Activated CD4-positive, alpha-beta memory T cell treated with anti-CD3 and anti-CD28 coated beads, Interleukin-2, amount 10 ng/mL, durations not matched to agents 7 days and 5 days (primary cell): ENCODE measurements around the gene TSHZ2. TPM values are rescaled to one million over a fixed set of nuclear protein-coding genes. Genes with fewer than 3 reads are reported as not detected.
"Not testable (repeated sequence)": the region's sequence is repeated elsewhere in the genome, so short reads cannot be mapped to it uniquely, and the experiment has no call there.

Experiments
- CTCF ChIA-PET: fragments of 350-600 bp; sonication (Branson Sonifier 250); formaldehyde crosslinking; loops from one replicate; lab custom pipeline; 2021; ENCODE audit warnings: antibody characterized with exemption, inconsistent platforms; lab: Charles Lee
- POLR2A ChIA-PET: fragments of 350-600 bp; sonication (Branson Sonifier 250); formaldehyde crosslinking; loops from one replicate; lab custom pipeline; 2021; ENCODE audit warnings: antibody characterized with exemption; lab: Charles Lee
- DNase-seq: peaks from one replicate; pipeline ENCODE4 v3.0.0-alpha.2; 2020
- H3K27ac Mint-ChIP-seq: one replicate; pipeline ENCODE4 v1.8.0; 2021; ENCODE audit warnings: mild to moderate bottlenecking, mixed read lengths
- H3K27me3 Mint-ChIP-seq: one replicate; pipeline ENCODE4 v1.8.0; 2021; ENCODE audit warnings: mixed read lengths
- H3K36me3 Mint-ChIP-seq: one replicate; pipeline ENCODE4 v1.8.0; 2021; ENCODE audit warnings: low read depth, mixed read lengths
- H3K4me1 Mint-ChIP-seq: one replicate; pipeline ENCODE4 v1.8.0; 2021; ENCODE audit warnings: mixed read lengths
- H3K4me3 Mint-ChIP-seq: one replicate; pipeline ENCODE4 v1.8.0; 2021; ENCODE audit warnings: mild to moderate bottlenecking, mixed read lengths
- H3K9me3 Mint-ChIP-seq: one replicate; pipeline ENCODE4 v1.8.0; 2021; ENCODE audit warnings: mixed read lengths
- total RNA-seq, 2 experiments: library from RNA; stranded (reverse); gene quantifications; one replicate each; pipeline ENCODE4 v1.2.3, GENCODE V29; 2021

TSHZ2 gene
- total RNA-seq, 2 experiments from 2014 or later: 5.4 to 7.1 TPM

GRCh38 chr20:52945268-52945667 lies 26.9 kb upstream of the TSHZ2 start:
- H3K36me3 Mint-ChIP-seq: no peaks in the 10 kb centered on the region
- H3K4me3 Mint-ChIP-seq: no peak overlapping the region
- H3K27me3 Mint-ChIP-seq: no peaks in the 10 kb centered on the region
- no peaks in the 10 kb centered on the region for H3K9me3 Mint-ChIP-seq
- CTCF ChIA-PET: no interaction called here
- H3K27ac Mint-ChIP-seq: no peak overlapping the region
- H3K4me1 Mint-ChIP-seq: no peaks in the 10 kb centered on the region
- no peak for DNase-seq
- POLR2A ChIA-PET: no interaction called here

- no peak overlapping the region for H3K4me3 Mint-ChIP-seq
- H3K4me1 Mint-ChIP-seq: no peaks in the 10 kb centered on the region
- DNase-seq: no peak
- H3K9me3 Mint-ChIP-seq: no peaks in the 10 kb centered on the region
- H3K27ac Mint-ChIP-seq: no peak overlapping the region
- H3K27me3 Mint-ChIP-seq: no peaks in the 10 kb centered on the region
- POLR2A ChIA-PET: no interaction called here
- CTCF ChIA-PET: no interaction called here
- no peaks in the 10 kb centered on the region for H3K36me3 Mint-ChIP-seq
These were observed 26.2 kb upstream of the TSHZ2 start for GRCh38 chr20:52945862-52946522.

- Mint-ChIP-seq H3K27me3 (no peaks in the 10 kb centered on the region), H3K4me3 (no peak overlapping the region), H3K9me3 (no peaks in the 10 kb centered on the region), H3K4me1 (no peaks in the 10 kb centered on the region), H3K27ac (no peak overlapping the region), H3K36me3 (no peaks in the 10 kb centered on the region)
- POLR2A ChIA-PET: no interaction called here
- CTCF ChIA-PET: no interaction called here
- DNase-seq: no peak
These were observed 23.7 kb upstream of the TSHZ2 start for GRCh38 chr20:52948491-52948890.

DNA sequence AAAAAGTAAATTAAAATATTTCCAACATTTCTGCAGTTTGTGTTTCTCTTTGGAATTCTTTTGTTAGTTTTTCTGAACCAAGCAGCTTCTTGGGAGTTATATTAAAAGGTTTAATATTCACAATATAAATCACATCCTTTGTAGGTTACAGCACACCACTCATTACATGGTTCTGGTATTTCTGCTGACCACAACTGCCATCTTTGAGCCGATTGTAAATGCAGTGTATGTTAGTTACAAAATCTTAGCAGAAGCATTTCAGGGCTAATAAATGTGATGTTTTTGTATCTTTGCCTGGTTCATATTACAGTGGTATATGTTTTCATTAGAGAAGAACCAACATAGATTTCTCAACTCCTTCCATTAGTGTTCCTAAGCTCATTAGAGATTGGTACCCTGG lies 19.1 kb upstream of the TSHZ2 start:
- Mint-ChIP-seq H3K4me3 (no peak overlapping the region), H3K36me3 (no peaks in the 10 kb centered on the region), H3K27ac (no peak overlapping the region), H3K27me3 (no peaks in the 10 kb centered on the region), H3K4me1 (no peaks in the 10 kb centered on the region), H3K9me3 (no peaks in the 10 kb centered on the region)
- ChIA-PET CTCF (no interaction called here), POLR2A (no interaction called here)
- no peak for DNase-seq

GRCh38 chr20:52954849-52955248 lies 17.3 kb upstream of the TSHZ2 start:
- Mint-ChIP-seq H3K36me3 (no peaks in the 10 kb centered on the region), H3K27ac (no peak overlapping the region), H3K4me3 (no peak overlapping the region), H3K9me3 (no peaks in the 10 kb centered on the region), H3K4me1 (no peaks in the 10 kb centered on the region), H3K27me3 (no peaks in the 10 kb centered on the region)
- DNase-seq: no peak
- ChIA-PET CTCF (no interaction called here), POLR2A (no interaction called here)

- no peak overlapping the region for H3K27ac Mint-ChIP-seq
- no peaks in the 10 kb centered on the region for H3K9me3 Mint-ChIP-seq
- no peak overlapping the region for H3K4me3 Mint-ChIP-seq
- H3K36me3 Mint-ChIP-seq: no peaks in the 10 kb centered on the region
- H3K4me1 Mint-ChIP-seq: no peaks in the 10 kb centered on the region
- H3K27me3 Mint-ChIP-seq: peaks cover 2% of the 10 kb centered on the region
- DNase-seq: no peak
- POLR2A ChIA-PET: no interaction called here
- CTCF ChIA-PET: interaction anchor here (0.6 kb wide), 2 partner anchors 1007 to 1066 kb away, joined by 3 to 4 read pairs; no protein-coding TSS in a partner anchor
These were observed 13.9 kb upstream of the TSHZ2 start for GRCh38 chr20:52958211-52958610.

DNA sequence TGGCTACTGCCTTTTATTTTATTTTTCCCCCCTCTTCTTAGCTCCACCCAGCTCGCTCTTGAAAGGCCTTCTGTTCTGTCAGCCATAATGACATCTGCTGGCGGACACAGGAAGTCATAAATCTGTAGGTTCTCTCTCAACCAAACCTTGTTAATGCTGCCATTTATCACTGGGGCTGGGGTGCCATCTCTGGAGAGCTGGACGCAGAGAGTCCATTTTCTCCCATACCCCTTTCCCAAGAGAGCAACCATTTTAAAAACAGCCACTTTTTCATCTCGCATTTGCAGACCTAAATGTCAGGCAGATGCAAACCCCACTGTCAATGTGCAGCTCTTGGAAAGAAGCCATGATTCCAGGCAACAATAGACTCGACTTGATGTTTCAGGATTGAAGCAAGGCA lies 13.0 kb upstream of the TSHZ2 start:
- H3K27me3 Mint-ChIP-seq: peaks cover 2% of the 10 kb centered on the region
- no peaks in the 10 kb centered on the region for H3K36me3 Mint-ChIP-seq
- no peak overlapping the region for H3K4me3 Mint-ChIP-seq
- ChIA-PET CTCF (no interaction called here), POLR2A (no interaction called here)
- no peaks in the 10 kb centered on the region for H3K9me3 Mint-ChIP-seq
- H3K4me1 Mint-ChIP-seq: no peaks in the 10 kb centered on the region
- H3K27ac Mint-ChIP-seq: no peak overlapping the region
- DNase-seq: no peak

DNA sequence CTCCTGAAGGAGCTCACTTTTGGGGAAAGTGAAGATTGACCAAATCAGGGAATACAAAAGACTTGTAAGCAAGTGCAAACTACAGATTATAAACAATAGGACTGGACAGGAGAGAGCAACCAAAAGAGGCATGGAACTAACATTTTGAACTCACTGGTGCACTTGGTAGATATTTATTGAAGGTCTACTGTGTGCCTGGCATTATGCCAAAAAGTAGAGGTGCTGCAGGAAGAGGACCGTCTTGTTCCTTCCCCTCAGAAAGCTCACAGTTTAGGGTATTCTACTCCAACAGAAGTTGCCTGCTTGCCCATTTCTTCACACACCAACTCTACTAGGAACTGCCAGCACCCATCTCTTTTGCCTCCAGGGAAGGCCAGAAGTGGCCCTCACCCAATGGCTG lies 10.0 kb upstream of the TSHZ2 start:
- no peaks in the 10 kb centered on the region for H3K36me3 Mint-ChIP-seq
- no peak for DNase-seq
- ChIA-PET CTCF (no interaction called here), POLR2A (no interaction called here)
- no peaks in the 10 kb centered on the region for H3K9me3 Mint-ChIP-seq
- no peaks in the 10 kb centered on the region for H3K4me1 Mint-ChIP-seq
- no peak overlapping the region for H3K27ac Mint-ChIP-seq
- no peak overlapping the region for H3K4me3 Mint-ChIP-seq
- peaks cover 5% of the 10 kb centered on the region for H3K27me3 Mint-ChIP-seq

DNA sequence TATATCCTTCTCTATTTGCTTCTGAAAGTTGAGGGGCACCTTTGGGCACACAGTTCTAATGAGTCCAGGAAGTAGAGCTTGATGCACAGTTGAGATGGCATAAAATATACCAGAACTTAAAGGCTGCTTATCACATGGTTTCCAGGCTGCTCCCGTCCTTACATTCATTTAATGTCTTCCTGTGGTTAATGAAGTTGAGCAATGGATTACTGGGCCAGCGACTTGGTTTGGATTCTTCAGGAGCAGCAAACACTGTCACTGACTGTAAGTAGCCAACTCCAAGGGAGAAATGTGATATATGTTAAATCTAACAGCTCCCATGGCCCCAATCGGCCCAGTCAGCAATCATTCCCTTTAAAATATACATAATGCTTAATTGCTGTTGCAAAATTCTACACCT lies 9.0 kb upstream of the TSHZ2 start:
- Mint-ChIP-seq H3K4me3 (no peak overlapping the region), H3K27me3 (peaks cover 5% of the 10 kb centered on the region), H3K9me3 (no peaks in the 10 kb centered on the region), H3K4me1 (no peaks in the 10 kb centered on the region), H3K27ac (no peak overlapping the region), H3K36me3 (no peaks in the 10 kb centered on the region)
- CTCF ChIA-PET: interaction anchor here (1.0 kb wide), 1 partner anchor 245 kb away, joined by 3 read pairs; no protein-coding TSS in a partner anchor
- POLR2A ChIA-PET: no interaction called here
- DNase-seq: no peak

GRCh38 chr20:52964131-52964530 lies 8.0 kb upstream of the TSHZ2 start:
- ChIA-PET CTCF (no interaction called here), POLR2A (interaction anchor here (1.1 kb wide), 1 partner anchor 11 kb away, joined by 3 read pairs; no protein-coding TSS in a partner anchor)
- H3K4me1 Mint-ChIP-seq: no peaks in the 10 kb centered on the region
- no peaks in the 10 kb centered on the region for H3K36me3 Mint-ChIP-seq
- DNase-seq: no peak
- H3K9me3 Mint-ChIP-seq: no peaks in the 10 kb centered on the region
- H3K4me3 Mint-ChIP-seq: no peak overlapping the region
- peaks cover 5% of the 10 kb centered on the region for H3K27me3 Mint-ChIP-seq
- no peak overlapping the region for H3K27ac Mint-ChIP-seq

- ChIA-PET POLR2A (no interaction called here), CTCF (no interaction called here)
- Mint-ChIP-seq H3K27me3 (peaks cover 5% of the 10 kb centered on the region), H3K9me3 (no peaks in the 10 kb centered on the region), H3K36me3 (no peaks in the 10 kb centered on the region), H3K4me3 (no peak overlapping the region), H3K27ac (no peak overlapping the region), H3K4me1 (no peaks in the 10 kb centered on the region)
- no peak for DNase-seq
These were observed 6.8 kb upstream of the TSHZ2 start for GRCh38 chr20:52965380-52965779.

DNA sequence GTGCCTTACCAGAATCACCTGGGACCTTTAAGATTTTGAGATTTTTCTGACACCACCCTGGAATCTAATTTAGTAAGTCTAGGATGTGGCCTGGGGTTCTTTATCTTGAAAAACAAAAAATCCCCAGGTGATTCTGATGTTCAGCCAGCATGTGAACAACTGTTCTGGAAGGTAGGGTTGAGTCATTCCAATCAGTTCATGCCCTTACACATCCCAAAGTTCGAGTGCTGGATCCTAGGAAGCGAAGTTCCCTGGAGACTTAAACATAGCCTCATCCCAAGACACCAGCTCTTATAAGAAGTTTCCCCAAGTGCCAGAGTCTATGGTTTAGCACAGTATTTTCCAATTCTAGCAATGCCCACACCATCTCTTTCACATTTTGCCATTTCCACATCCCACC lies 6.3 kb upstream of the TSHZ2 start:
- CTCF ChIA-PET: no interaction called here
- no peak overlapping the region for H3K27ac Mint-ChIP-seq
- POLR2A ChIA-PET: no interaction called here

DNA sequence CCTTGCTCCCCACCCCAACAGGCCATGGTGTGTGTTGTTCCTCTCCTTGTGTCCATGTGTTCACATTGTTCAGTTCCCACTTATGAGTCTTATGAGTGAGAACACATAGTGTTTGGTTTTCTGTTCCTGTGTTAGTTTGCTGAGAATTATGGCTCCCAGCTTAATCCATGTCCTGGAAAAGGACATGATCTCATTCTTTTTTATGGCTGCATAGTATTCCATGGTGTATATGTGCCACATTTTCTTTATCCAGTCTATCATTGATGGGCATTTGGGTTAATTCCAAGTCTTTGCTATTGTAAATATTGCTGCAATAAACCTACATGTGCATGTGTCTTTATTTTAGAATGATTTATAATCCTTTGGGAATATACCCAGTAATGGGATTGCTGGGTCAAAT lies 5.6 kb upstream of the TSHZ2 start:
- H3K4me3 Mint-ChIP-seq, H3K36me3 Mint-ChIP-seq, POLR2A ChIA-PET, H3K9me3 Mint-ChIP-seq, H3K4me1 Mint-ChIP-seq, DNase-seq, H3K27ac Mint-ChIP-seq: not testable (repeated sequence)
- peaks cover 12% of the 10 kb centered on the region for H3K27me3 Mint-ChIP-seq
- CTCF ChIA-PET: interaction anchor here (1.2 kb wide), 1 partner anchor 250 kb away, joined by 3 read pairs; no protein-coding TSS in a partner anchor

More for the DNA sequence above, 6.3 kb upstream of the TSHZ2 start:
- H3K36me3 Mint-ChIP-seq: no peaks in the 10 kb centered on the region
- H3K9me3 Mint-ChIP-seq: no peaks in the 10 kb centered on the region
- DNase-seq: no peak
- H3K4me3 Mint-ChIP-seq: no peak overlapping the region
- no peaks in the 10 kb centered on the region for H3K4me1 Mint-ChIP-seq
- peaks cover 7% of the 10 kb centered on the region for H3K27me3 Mint-ChIP-seq

DNA sequence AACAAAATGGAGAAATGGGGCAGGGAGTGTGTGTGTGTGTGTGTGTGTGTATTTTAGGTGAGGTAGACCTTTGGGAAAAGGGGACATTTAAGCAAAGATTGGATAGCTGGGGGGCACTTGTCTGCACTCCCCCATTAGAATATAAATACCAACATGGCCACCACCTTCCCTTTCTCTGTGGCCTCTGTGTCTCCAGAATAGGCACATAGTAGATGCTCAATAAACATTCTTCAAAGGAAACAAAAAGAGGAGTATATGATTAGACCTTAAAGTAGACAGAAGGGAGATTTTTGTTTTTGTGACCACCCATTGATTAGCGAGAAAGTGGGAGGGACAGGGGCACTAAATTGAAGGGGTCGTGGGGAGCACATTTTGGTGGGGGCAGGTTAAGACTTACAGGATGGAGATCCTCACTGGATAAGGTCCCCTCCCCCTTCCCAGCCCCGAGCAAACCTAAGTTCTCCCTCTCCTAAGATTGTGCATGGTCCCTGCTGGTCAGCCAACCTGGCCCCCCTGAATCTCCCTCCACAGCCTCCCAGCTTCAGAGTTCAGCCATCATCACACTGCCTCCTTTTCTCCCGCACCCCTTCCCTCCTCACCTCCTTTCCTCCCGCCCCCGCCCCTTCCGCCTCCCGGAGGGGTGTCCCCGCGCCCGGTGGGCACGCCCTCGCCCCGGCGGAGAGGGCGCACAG lies 514 bp upstream of the TSHZ2 start:
- no peak for DNase-seq
- ChIA-PET POLR2A (no interaction called here), CTCF (no interaction called here)
- Mint-ChIP-seq H3K9me3 (no peaks in the 10 kb centered on the region), H3K36me3 (no peaks in the 10 kb centered on the region), H3K27ac (no peak overlapping the region), H3K4me3 (peak overlapping the region; percentile 38), H3K27me3 (peaks cover 26% of the 10 kb centered on the region), H3K4me1 (peaks cover 33% of the 10 kb centered on the region)
